ENCODE measurements around the gene CROCC2. TPM values are rescaled to one million over a fixed set of nuclear protein-coding genes. Genes with fewer than 3 reads are reported as not detected.

The CROCC2 gene
- total RNA-seq, 4 donors from 2014 or later = 0.79 to 2.6 (median 1.8) TPM; not detected in 1

- peak overlapping the region in 1 of 2 donors; percentile 23 for H3K27ac ChIP-seq
- DNase-seq = peak; percentile 16 to 19
- no peak overlapping the region for H3K4me3 ChIP-seq
- TF ChIP-seq, protein P1, sequence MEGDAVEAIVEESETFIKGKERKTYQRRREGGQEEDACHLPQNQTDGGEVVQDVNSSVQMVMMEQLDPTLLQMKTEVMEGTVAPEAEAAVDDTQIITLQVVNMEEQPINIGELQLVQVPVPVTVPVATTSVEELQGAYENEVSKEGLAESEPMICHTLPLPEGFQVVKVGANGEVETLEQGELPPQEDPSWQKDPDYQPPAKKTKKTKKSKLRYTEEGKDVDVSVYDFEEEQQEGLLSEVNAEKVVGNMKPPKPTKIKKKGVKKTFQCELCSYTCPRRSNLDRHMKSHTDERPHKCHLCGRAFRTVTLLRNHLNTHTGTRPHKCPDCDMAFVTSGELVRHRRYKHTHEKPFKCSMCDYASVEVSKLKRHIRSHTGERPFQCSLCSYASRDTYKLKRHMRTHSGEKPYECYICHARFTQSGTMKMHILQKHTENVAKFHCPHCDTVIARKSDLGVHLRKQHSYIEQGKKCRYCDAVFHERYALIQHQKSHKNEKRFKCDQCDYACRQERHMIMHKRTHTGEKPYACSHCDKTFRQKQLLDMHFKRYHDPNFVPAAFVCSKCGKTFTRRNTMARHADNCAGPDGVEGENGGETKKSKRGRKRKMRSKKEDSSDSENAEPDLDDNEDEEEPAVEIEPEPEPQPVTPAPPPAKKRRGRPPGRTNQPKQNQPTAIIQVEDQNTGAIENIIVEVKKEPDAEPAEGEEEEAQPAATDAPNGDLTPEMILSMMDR (IDR thresholded peaks at IDR 0.05) = no peak
- TF ChIP-seq POLR2A (IDR thresholded peaks at IDR 0.05) = no peak
- intact Hi-C loops (cut with DNase I; ENCODE audit: low total_unique reads) = no loop called here
- H3K36me3 ChIP-seq = no peaks in the 10 kb centered on the region
- peaks cover 0 to 3% of the 10 kb centered on the region in 2 donors for H3K4me1 ChIP-seq
- no peaks in the 10 kb centered on the region for H3K27me3 ChIP-seq
- H3K9me3 ChIP-seq = no peaks in the 10 kb centered on the region
Observed at GRCh38 chr2:240920783-240921231, 14.7 kb downstream of the CROCC2 start.

- H3K27ac ChIP-seq = peak overlapping the region in 1 of 2 donors; percentile 23
- no peaks in the 10 kb centered on the region for H3K36me3 ChIP-seq
- intact Hi-C loops (cut with DNase I; ENCODE audit: low total_unique reads) = no loop called here
- DNase-seq = peak; percentile 38 to 50
- H3K4me1 ChIP-seq = no peaks in the 10 kb centered on the region
- H3K9me3 ChIP-seq = no peaks in the 10 kb centered on the region
- TF ChIP-seq POLR2A (IDR thresholded peaks at IDR 0.05) = no peak
- TF ChIP-seq, protein P1 (IDR thresholded peaks at IDR 0.05) = no peak
- no peak overlapping the region for H3K4me3 ChIP-seq
- no peaks in the 10 kb centered on the region for H3K27me3 ChIP-seq
Observed at GRCh38 chr2:240921311-240921994, 15.3 kb downstream of the CROCC2 start.

DNA sequence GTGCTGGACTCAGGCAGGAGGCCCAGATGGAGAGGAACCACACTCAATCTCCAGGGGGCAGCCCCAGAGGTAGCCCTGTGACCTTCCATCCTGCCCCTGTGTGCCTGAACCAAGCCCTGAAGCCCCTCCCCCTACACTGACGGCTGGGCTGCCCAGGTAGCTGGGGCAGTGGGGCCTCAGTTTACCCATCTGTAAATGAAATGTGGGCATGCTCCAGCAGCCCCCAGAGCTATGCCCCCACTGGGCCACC lies 15.8 kb downstream of the CROCC2 start:
- Histone ChIP-seq H3K36me3 (no peaks in the 10 kb centered on the region), H3K4me1 (no peaks in the 10 kb centered on the region), H3K9me3 (no peaks in the 10 kb centered on the region), H3K4me3 (no peak overlapping the region), H3K27me3 (no peaks in the 10 kb centered on the region), H3K27ac (no peak overlapping the region)
- intact Hi-C loops (cut with DNase I; ENCODE audit: low total_unique reads) = no loop called here
- TF ChIP-seq POLR2A (IDR thresholded peaks at IDR 0.05) = no peak
- TF ChIP-seq, protein P1 (IDR thresholded peaks at IDR 0.05) = no peak
- DNase-seq = peak in 1 of 2 donors; percentile 16

DNA sequence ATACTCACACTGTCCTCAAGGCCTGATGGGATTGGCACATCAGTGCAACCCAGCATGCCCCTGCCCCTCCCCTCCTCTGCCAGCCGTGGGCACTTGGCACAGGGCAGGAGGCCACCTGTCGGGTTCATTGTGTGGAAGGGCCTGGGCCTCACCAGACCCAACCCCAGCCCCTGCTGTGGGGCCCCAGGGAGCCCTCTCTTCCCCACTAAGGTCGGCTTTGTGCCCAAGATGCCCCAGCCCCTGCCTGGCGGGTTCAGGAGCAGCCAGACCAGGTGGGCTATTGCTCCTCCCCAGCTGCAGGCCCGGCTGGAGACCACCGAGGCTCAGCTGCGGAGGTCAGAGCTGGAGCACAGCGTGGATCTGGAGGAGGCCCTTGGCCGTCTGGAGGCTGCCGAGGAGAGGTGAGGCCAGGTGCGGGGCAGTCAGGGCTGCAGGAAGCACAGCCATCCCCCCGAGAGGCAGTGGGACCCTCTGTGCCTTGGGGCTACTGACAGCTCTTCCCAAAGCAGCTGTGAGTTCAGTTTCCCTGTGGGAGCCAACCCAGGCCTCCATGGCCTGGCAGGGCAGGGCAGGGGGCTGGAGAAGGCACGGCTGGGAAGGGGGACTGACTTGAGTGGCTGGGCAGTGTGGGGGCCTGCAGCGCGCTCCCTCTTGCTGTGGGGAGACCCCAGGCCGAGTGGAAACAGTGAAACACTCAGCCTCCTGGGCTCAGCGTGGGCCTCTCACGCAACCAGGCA lies 16.3 kb downstream of the CROCC2 start:
- intact Hi-C loops (cut with DNase I; ENCODE audit: low total_unique reads) = no loop called here
- H3K27ac ChIP-seq = no peak overlapping the region
- no peak for TF ChIP-seq POLR2A (IDR thresholded peaks at IDR 0.05)
- TF ChIP-seq, protein P1 (IDR thresholded peaks at IDR 0.05) = no peak

GRCh38 chr2:240922982-240923537 lies 16.9 kb downstream of the CROCC2 start:
- Histone ChIP-seq H3K27me3 (no peaks in the 10 kb centered on the region), H3K9me3 (peaks cover 0 to under 1% of the 10 kb centered on the region in 2 donors), H3K4me1 (no peaks in the 10 kb centered on the region), H3K4me3 (no peak overlapping the region), H3K27ac (no peak overlapping the region), H3K36me3 (no peaks in the 10 kb centered on the region)
- DNase-seq = peak; percentile 12
- intact Hi-C loops (cut with DNase I; ENCODE audit: low total_unique reads) = no loop called here
- no peak for TF ChIP-seq POLR2A (IDR thresholded peaks at IDR 0.05)
- TF ChIP-seq, protein P1 (IDR thresholded peaks at IDR 0.05) = no peak

More for the DNA sequence above, 16.3 kb downstream of the CROCC2 start:
- Histone ChIP-seq H3K36me3 (no peaks in the 10 kb centered on the region), H3K4me3 (no peak overlapping the region), H3K9me3 (no peaks in the 10 kb centered on the region), H3K4me1 (no peaks in the 10 kb centered on the region), H3K27me3 (no peaks in the 10 kb centered on the region)
- DNase-seq = peak in 1 of 2 donors; percentile 13
